ENCODE data around the gene C7orf25.

The C7orf25 gene

GRCh38 chr7:42950417-42950816, 38.5 kb upstream of the C7orf25 start:
- no peak for TF ChIP-seq ZFX (IDR thresholded peaks at IDR 0.05)
- no peak overlapping the region for H3K27ac ChIP-seq

GRCh38 chr7:42947521-42947920, 35.7 kb upstream of the C7orf25 start:
- no peak overlapping the region for H3K27ac ChIP-seq
- TF ChIP-seq ZFX (IDR thresholded peaks at IDR 0.05) (no peak), CTCF (conservative IDR thresholded peaks at IDR 0.05) (no peak)

- H3K27ac ChIP-seq = no peak overlapping the region
- TF ChIP-seq CTCF (conservative IDR thresholded peaks at IDR 0.05) (no peak), ZFX (IDR thresholded peaks at IDR 0.05) (no peak)
Observed at GRCh38 chr7:42946627-42946950, 34.7 kb upstream of the C7orf25 start.

- H3K27ac ChIP-seq = no peak overlapping the region
- no peak for TF ChIP-seq ZFX (IDR thresholded peaks at IDR 0.05)
- TF ChIP-seq CTCF (conservative IDR thresholded peaks at IDR 0.05) = no peak
Observed at GRCh38 chr7:42945821-42946626, 34.2 kb upstream of the C7orf25 start.

GRCh38 chr7:42940985-42941847, 29.3 kb upstream of the C7orf25 start:
- H3K27ac ChIP-seq = no peak overlapping the region
- TF ChIP-seq ZFX (IDR thresholded peaks at IDR 0.05) (no peak), CTCF (conservative IDR thresholded peaks at IDR 0.05) (peak; percentile 93)

GRCh38 chr7:42939457-42940240, 27.8 kb upstream of the C7orf25 start:
- TF ChIP-seq CTCF (conservative IDR thresholded peaks at IDR 0.05) (no peak), ZFX (IDR thresholded peaks at IDR 0.05) (no peak)

GRCh38 chr7:42935861-42936260, 24.0 kb upstream of the C7orf25 start:
- TF ChIP-seq CTCF (conservative IDR thresholded peaks at IDR 0.05) = no peak
- no peak for TF ChIP-seq ZFX (IDR thresholded peaks at IDR 0.05)
- H3K27ac ChIP-seq = no peak overlapping the region

More at GRCh38 chr7:42939457-42940240, 27.8 kb upstream of the C7orf25 start:
- H3K27ac ChIP-seq = no peak overlapping the region
